GM04504 (cell line): ENCODE results near the gene RABL6.
"Not testable (repeated sequence)": the region's sequence is repeated elsewhere in the genome, so short reads cannot be mapped to it uniquely, and the experiment has no call there.

Experiments
- DNase-seq: peaks from one replicate; pipeline ENCODE4 v3.0.0-alpha.2; 2012; ENCODE audit warnings: low read depth

Gene RABL6

DNA sequence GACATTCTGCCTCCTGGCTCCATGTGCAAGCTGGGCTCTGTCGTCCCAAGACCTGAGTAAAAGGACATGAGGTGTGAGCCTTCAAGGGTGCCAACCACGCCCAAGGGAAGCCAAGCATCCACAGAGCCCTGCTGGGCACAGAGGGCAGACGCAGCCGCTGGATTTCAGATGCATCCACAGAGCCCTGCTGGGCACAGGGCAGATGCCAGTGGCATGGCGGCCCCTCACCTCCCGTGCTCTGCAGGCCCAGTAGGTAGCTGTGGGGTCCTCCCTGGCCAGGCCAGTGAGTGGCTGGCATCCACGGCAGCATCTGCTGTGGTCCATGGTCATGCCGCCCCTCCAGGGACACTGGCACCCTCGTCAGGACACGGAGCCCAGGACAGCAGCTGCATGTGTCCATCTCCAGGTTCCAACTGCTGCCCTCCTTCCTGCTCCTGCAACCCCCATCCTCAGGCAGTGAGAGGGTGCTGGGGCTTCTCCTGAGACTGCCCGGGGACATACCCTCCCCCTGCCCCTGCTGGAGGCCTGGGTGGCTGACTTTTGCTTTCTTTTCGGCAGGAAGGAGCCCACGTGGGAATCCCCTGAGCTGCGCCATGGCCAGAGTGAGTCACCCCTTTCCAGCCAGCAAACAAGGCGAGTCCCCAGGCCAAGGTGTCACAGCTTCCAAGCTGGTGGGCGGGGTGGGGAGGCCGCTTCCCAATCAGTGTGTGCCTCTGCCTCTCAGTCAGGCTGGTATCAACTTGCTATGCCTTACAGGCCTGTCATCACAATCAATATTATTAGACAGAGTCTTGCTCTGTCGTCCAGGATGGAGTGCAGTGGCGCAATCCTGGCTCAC, 74.6 kb downstream of the RABL6 start:
- peak; percentile 56 for DNase-seq

DNA sequence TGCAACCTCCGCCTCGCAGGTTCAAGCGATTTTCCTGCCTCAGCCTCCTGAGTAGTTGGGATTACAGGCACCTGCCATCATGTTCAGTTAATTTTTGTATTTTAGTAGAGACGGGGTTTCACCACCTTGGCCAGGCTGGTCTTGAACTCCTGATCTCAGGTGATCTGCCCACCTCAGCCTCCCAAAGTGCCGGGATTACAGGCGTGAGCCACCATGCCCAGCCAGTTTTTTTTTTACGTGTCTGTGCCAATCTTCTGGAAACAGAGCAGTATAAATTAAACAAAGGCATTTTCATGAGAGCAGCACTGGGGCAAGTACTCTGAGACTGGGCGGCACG, 75.2 kb downstream of the RABL6 start:
- DNase-seq, result not testable (repeated sequence)

DNA sequence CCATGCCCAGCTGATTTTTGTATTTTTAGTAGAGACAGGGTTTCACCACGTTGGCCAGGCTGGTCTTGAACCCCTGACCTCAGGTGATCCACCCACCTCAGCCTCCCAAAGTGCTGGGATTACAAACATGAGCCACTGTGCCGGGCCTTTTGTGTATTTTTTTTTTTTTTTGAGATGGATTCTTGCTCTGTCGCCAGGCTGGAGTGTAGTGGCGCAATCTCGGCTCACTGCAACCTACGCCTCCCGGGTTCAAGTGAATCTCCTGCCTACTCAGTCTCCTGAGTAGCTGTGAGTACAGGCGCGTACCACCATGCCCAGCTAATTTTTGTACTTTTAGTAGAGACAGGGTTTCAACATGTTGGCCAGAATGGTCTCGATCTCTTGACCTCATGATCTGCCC, 75.9 kb downstream of the RABL6 start:
- not testable (repeated sequence) for DNase-seq

DNA sequence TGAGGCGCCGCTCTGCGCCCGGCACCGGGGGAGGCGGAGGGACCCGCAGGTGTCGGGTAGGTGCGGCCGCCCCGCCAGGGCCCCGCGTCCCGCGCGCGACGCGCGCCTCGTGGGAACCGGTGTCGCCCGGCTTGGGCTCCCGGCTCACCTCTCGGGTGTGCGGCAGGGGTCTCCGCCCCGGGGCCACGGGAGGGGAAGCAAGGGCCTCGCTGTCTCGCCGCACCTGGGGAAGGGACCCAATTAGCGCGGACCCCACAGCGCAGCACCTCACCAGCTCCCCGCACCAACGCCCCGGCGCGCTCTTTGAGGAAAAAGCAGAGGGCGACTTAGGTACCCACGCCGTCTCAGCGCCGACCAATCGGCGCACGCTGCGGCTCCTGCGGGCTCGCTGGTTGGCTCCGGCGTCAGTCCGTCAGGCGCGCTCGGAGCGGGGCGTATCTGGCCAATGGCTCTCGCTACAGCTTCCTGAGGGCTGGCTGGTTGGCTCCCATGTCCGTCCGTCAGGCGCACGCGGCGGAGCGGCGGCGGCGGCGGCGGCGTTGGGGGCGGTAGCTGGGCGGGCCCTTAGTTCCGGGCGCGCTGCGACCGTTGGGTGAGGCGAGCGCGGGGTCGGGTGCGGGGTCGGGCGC, 78.3 kb downstream of the RABL6 start, which contains the start of gene TRAF2:
TRAF2 (plus strand) TSS at position 567 of the 629 bp plus-strand sequence. CDS start 12,225 bp downstream, outside the sequence.
- peak; percentile 98 for DNase-seq

GRCh38 chr9:136886610-136887597, 79.2 kb downstream of the RABL6 start:
- no peak for DNase-seq

DNA sequence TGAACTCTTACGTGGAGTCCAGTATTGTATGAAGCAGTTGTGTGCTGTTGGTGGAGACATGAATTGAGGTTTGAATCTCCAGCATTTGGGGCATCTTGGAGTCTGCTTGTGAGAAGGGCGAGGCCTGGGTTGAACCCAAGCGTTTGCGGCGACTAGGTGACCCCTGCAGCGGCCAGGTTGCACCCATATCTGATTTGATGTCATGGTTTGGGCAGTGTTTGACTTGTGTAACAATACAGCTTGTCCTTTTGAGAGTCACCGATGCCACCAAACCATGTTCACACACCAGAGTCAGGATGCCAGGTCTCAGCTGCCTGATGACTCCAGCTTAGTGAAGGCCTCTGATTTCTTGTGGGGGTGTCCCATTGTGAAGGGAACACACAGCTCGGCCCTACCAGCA, 80.7 kb downstream of the RABL6 start:
- no peak for DNase-seq

- no peak for DNase-seq
Measured at GRCh38 chr9:136889858-136890257, 82.1 kb downstream of the RABL6 start.

- no peak for DNase-seq
Measured at GRCh38 chr9:136890661-136891060, 82.9 kb downstream of the RABL6 start.
